PC-3 (cell line): ENCODE measurements around the gene NDUFB3. TPM values are rescaled to one million over a fixed set of nuclear protein-coding genes. Genes with fewer than 3 reads are reported as not detected.

Experiments
- ATAC-seq: fragments of 200-7000 bp; cut with Tn5 transposase; 2 replicates; pipeline ENCODE4 v1.9.1; 2020; ENCODE audit warnings: mild to moderate bottlenecking, moderate library complexity
- BruUV-seq: library from RNA; stranded (reverse); fragments of 400-500 nt; replicated peaks from 2 replicates; lab custom pipeline; 2021; lab: Mats Ljungman, UMichigan
- CTCF ChIA-PET: fragments of 300-600 bp; sonication (Branson Sonifier 250); formaldehyde crosslinking; loops from one replicate; lab custom pipeline; 2022; ENCODE audit warnings: antibody characterized with exemption; lab: Charles Lee
- POLR2A ChIA-PET: fragments of 300-600 bp; sonication (Branson Sonifier 250); formaldehyde crosslinking; loops from one replicate; lab custom pipeline; 2022; ENCODE audit warnings: antibody characterized with exemption; ENCODE audit not compliant: unreplicated experiment; lab: Charles Lee
- DNase-seq: peaks from one replicate; pipeline ENCODE4 v3.0.0-alpha.2; 2015
- H2AFZ ChIP-seq: fragments of 300-600 bp; sonication (generic); 2 replicates; pipeline ENCODE4 v1.6.0; 2016; ENCODE audit warnings: antibody characterized with exemption, low read length
- H3F3A ChIP-seq: fragments of 300-600 bp; sonication (generic); one replicate; pipeline ENCODE4 v1.6.0; 2017; ENCODE audit warnings: antibody characterized with exemption, low read length, control low read depth, mild to moderate bottlenecking; ENCODE audit not compliant: unreplicated experiment
- H3K27ac ChIP-seq: fragments of 300-600 bp; sonication (generic); 2 replicates; pipeline ENCODE4 v1.5.1; 2016; ENCODE audit warnings: mild to moderate bottlenecking, low read length
- H3K27me3 ChIP-seq: fragments of 300-600 bp; sonication (generic); 2 replicates; pipeline ENCODE4 v1.6.1; 2016; ENCODE audit warnings: low read length, mixed read lengths
- H3K36me3 ChIP-seq: fragments of 300-600 bp; sonication (generic); 2 replicates; pipeline ENCODE4 v1.6.1; 2016; ENCODE audit warnings: low read depth, mixed run types, low read length, mixed read lengths
- H3K4me1 ChIP-seq: fragments of 300-600 bp; sonication (generic); 2 replicates; pipeline ENCODE4 v1.5.1; 2016; ENCODE audit warnings: low read length; ENCODE audit not compliant: insufficient read depth
- H3K4me2 ChIP-seq: fragments of 300-600 bp; sonication (generic); 2 replicates; pipeline ENCODE4 v1.6.0; 2016; ENCODE audit warnings: low read length
- H3K4me3 ChIP-seq: fragments of 300-600 bp; sonication (generic); 2 replicates; pipeline ENCODE4 v1.5.1; 2016; ENCODE audit warnings: mild to moderate bottlenecking, low read length, mixed read lengths
- H3K79me2 ChIP-seq: fragments of 300-600 bp; sonication (generic); 2 replicates; pipeline ENCODE4 v1.6.1; 2017; ENCODE audit warnings: low read length, mixed read lengths
- H3K9ac ChIP-seq: fragments of 300-600 bp; sonication (generic); 2 replicates; pipeline ENCODE4 v1.6.0; 2016; ENCODE audit warnings: mild to moderate bottlenecking, low read length
- H3K9me2 ChIP-seq: fragments of 300-600 bp; sonication (generic); replicated peaks from 2 replicates; pipeline ENCODE4 v1.6.1; 2016; ENCODE audit warnings: mixed run types, low read length, mixed read lengths
- H3K9me3 ChIP-seq: fragments of 300-600 bp; sonication (generic); 2 replicates; pipeline ENCODE4 v1.6.1; 2016; ENCODE audit warnings: low read length, mixed read lengths
- H4K20me1 ChIP-seq: fragments of 300-600 bp; sonication (generic); 2 replicates; pipeline ENCODE4 v1.6.1; 2016; ENCODE audit warnings: low read length, mixed read lengths
- EZH2 ChIP-seq: fragments of 300-600 bp; sonication (generic); IDR thresholded peaks from one replicate; pipeline ENCODE4 v1.6.1; 2017; ENCODE audit warnings: antibody characterized with exemption, mild to moderate bottlenecking, low read length; ENCODE audit not compliant: unreplicated experiment
- EZH2phosphoT487 ChIP-seq: fragments of 300-600 bp; sonication (generic); IDR thresholded peaks from 2 replicates; pipeline ENCODE4 v1.6.1; 2018; ENCODE audit warnings: mild to moderate bottlenecking, antibody characterized with exemption, low read length, borderline replicate concordance
- intact Hi-C: fragments of 100-400 bp; cut with micrococcal nuclease; formaldehyde crosslinking; loops from 2 replicates; pipeline ENCODE4 v1.9.0; 2023
- total RNA-seq: library from RNA; depleted of rRNA; stranded (reverse); fragments of >200 nt; gene quantifications from 2 replicates; pipeline ENCODE4 v1.2.3, GENCODE V29; 2014
- TF ChIP-seq, protein P1 (sequence below): fragments of 300-600 bp; sonication (generic); conservative IDR thresholded peaks from 2 replicates; pipeline ENCODE4 v1.5.1; 2017; ENCODE audit warnings: antibody characterized with exemption, low read depth, mild to moderate bottlenecking, low read length

NDUFB3 gene
- total RNA-seq, 1 experiment from 2014 or later, result 176 TPM

DNA sequence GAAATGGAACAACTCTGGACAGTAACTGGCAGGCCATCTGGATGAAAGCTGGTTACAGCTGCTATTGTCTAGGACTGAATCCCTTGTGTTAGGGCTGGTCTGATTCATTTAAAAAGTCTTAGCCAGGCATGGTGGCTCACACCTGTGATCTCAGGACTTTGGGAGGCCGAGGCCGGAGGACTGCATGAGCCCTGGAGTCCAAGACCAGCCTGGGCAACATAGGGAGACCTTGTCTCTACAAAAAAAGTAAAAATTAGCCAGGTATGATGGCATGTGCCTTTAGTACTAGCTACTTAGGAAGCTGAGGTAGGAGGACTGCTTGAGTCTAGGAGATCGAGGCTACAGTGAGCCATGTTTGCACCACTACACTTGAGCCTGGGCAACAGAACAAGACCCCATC, 28.7 kb downstream of the NDUFB3 start:
- Histone ChIP-seq H3K27me3 (no peaks in the 10 kb centered on the region), H3K4me2 (no peak overlapping the region), H3K9me3 (no peaks in the 10 kb centered on the region), H3K27ac (no peak overlapping the region), H3K79me2 (no peaks in the 10 kb centered on the region), H3K4me3 (no peak overlapping the region), H3K36me3 (no peaks in the 10 kb centered on the region), H3K9me2 (no peaks in the 10 kb centered on the region), H2AFZ (no peak overlapping the region), H3K9ac (no peak overlapping the region), H4K20me1 (no peaks in the 10 kb centered on the region), H3K4me1 (no peaks in the 10 kb centered on the region), H3F3A (no peaks in the 10 kb centered on the region)
- ATAC-seq (no peak), DNase-seq (no peak)
- ChIA-PET POLR2A (interaction anchor here (0.6 kb wide), 2 partner anchors 18 to 133 kb away, joined by 4 to 11 read pairs; no protein-coding TSS in a partner anchor), CTCF (interaction anchor here (0.6 kb wide), 1 partner anchor 157 kb away, joined by 3 read pairs; no protein-coding TSS in a partner anchor)
- no TSS peak for BruUV-seq
- TF ChIP-seq EZH2phosphoT487 (no peak), EZH2 (no peak)
- TF ChIP-seq, protein P1, sequence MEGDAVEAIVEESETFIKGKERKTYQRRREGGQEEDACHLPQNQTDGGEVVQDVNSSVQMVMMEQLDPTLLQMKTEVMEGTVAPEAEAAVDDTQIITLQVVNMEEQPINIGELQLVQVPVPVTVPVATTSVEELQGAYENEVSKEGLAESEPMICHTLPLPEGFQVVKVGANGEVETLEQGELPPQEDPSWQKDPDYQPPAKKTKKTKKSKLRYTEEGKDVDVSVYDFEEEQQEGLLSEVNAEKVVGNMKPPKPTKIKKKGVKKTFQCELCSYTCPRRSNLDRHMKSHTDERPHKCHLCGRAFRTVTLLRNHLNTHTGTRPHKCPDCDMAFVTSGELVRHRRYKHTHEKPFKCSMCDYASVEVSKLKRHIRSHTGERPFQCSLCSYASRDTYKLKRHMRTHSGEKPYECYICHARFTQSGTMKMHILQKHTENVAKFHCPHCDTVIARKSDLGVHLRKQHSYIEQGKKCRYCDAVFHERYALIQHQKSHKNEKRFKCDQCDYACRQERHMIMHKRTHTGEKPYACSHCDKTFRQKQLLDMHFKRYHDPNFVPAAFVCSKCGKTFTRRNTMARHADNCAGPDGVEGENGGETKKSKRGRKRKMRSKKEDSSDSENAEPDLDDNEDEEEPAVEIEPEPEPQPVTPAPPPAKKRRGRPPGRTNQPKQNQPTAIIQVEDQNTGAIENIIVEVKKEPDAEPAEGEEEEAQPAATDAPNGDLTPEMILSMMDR, result no peak
- intact Hi-C loops, result no loop called here

DNA sequence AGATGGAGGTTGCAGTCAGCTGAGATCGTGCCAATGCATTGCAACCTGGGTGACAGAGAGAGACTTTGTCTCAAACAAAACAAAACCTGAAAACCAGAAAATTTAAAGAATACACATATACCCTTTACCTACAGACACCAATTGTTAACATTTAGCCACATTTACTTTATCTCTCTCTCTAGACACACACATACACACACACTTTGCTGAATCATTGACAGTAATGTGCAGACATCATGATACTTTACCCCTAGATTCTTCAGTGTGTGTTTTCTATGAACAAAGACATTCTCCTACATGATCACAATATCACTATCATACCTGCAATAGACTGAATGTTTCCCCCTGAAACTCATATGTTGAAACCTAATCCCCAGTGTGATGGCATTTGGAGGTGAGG, 34.0 kb downstream of the NDUFB3 start:
- no peak overlapping the region for H2AFZ ChIP-seq
- no peaks in the 10 kb centered on the region for H3K4me1 ChIP-seq
- no peak overlapping the region for H3K27ac ChIP-seq
- H3F3A ChIP-seq, result no peaks in the 10 kb centered on the region
- intact Hi-C loops, result no loop called here
- H3K4me2 ChIP-seq, result no peak overlapping the region
- ChIA-PET CTCF (no interaction called here), POLR2A (no interaction called here)
- no peak for TF ChIP-seq EZH2phosphoT487
- no peak for TF ChIP-seq EZH2
- TF ChIP-seq, protein P1, result no peak
- no peaks in the 10 kb centered on the region for H3K27me3 ChIP-seq
- DNase-seq, result no peak
- ATAC-seq, result no peak
- no TSS peak for BruUV-seq
- H3K9me3 ChIP-seq, result no peaks in the 10 kb centered on the region
- no peaks in the 10 kb centered on the region for H3K79me2 ChIP-seq
- no peaks in the 10 kb centered on the region for H4K20me1 ChIP-seq
- H3K4me3 ChIP-seq, result no peak overlapping the region
- H3K9ac ChIP-seq, result no peak overlapping the region
- no peaks in the 10 kb centered on the region for H3K9me2 ChIP-seq
- no peaks in the 10 kb centered on the region for H3K36me3 ChIP-seq

DNA sequence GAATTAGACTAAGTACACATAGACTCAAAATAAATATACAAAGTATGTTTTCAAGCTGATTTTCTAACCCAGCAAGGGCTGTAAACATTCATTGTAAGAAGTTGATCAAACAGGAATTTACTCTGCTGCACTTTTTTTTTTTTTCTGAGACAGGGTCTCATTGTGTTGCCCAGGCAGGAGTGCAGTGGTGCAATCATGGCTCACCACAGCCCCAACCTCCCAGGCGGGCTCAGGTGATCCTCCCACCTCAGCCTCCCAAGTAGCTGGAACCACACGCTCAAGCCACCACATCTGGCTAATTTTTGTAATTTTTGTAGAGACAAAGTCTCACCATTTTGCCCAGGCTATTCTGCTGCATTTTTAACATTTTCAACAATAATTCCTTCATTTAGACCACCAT, 35.8 kb downstream of the NDUFB3 start:
- H3K4me2 ChIP-seq, result no peak overlapping the region
- no peak for ATAC-seq

More for the DNA sequence above, 35.8 kb downstream of the NDUFB3 start:
- Histone ChIP-seq H3K27me3 (no peaks in the 10 kb centered on the region), H3K4me3 (no peak overlapping the region), H3F3A (no peaks in the 10 kb centered on the region), H3K9me3 (no peaks in the 10 kb centered on the region), H3K27ac (no peak overlapping the region), H3K36me3 (no peaks in the 10 kb centered on the region), H4K20me1 (no peaks in the 10 kb centered on the region), H3K79me2 (no peaks in the 10 kb centered on the region), H3K9me2 (no peaks in the 10 kb centered on the region), H2AFZ (no peak overlapping the region), H3K9ac (no peak overlapping the region), H3K4me1 (no peaks in the 10 kb centered on the region)
- BruUV-seq, result no TSS peak
- TF ChIP-seq EZH2, result no peak
- TF ChIP-seq, protein P1, result no peak
- no peak for TF ChIP-seq EZH2phosphoT487
- intact Hi-C loops, result no loop called here
- no peak for DNase-seq
- CTCF ChIA-PET, result no interaction called here
- POLR2A ChIA-PET, result no interaction called here
